Measurements from ENCODE around the gene WDR70.

GRCh38 chr5:37768371-37768770 is 389.3 kb downstream of the WDR70 start:
- no peak for TF ChIP-seq CREB1 (IDR thresholded peaks at IDR 0.05; ENCODE audit: low read depth)
- no peak for TF ChIP-seq CREM (IDR thresholded peaks at IDR 0.05; ENCODE audit: low read depth)
- no peak for TF ChIP-seq POLR2AphosphoS5 (IDR thresholded peaks at IDR 0.05; ENCODE audit: low read length)
- TF ChIP-seq TCF12 (IDR thresholded peaks at IDR 0.05; ENCODE audit: low read depth, low read length) = no peak

Measured in GM12878 (cell line).